Measurements from ENCODE around the gene SLC35G1.

SLC35G1 gene

DNA sequence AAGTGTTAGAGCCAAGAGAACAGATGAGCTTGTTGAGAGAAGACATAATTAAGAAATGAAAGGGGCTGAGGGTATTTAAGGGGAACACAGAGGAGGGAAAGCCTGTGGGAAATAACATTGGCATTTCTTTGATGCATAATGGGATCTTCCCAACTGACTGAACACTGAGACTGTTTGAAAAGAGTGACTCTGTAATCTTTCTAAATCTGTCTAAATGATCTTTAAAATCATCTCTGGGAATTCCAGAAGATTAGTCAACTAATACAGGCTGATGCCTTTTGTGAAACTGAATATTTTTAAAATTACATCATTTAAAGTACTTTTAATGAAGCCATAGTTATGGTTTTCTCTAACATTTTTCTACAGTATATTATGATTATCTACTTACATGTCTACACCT is 17.4 kb upstream of the SLC35G1 start:
- DNase-seq (ENCODE audit: low read depth in 3 of 3), result no peak

DNA sequence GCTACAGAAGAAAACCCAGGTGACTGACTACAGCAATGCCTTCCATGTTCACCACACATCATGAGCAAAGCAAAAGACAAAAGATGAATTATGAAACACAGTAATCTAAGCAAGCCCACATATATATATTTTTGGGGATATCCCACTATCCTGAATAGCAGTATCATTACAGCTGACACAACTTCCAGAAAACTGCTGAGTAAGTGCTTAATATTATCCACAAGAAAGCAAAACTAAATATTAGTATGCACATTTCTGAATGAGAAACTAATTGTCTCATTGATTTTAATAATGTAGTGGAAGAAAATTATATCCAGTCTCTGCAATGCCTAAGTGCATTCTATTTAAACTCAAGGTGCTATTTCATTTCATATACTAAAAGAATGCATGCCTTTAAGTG is 14.5 kb upstream of the SLC35G1 start:
- no peak for DNase-seq (ENCODE audit: low read depth in 3 of 3)

DNA sequence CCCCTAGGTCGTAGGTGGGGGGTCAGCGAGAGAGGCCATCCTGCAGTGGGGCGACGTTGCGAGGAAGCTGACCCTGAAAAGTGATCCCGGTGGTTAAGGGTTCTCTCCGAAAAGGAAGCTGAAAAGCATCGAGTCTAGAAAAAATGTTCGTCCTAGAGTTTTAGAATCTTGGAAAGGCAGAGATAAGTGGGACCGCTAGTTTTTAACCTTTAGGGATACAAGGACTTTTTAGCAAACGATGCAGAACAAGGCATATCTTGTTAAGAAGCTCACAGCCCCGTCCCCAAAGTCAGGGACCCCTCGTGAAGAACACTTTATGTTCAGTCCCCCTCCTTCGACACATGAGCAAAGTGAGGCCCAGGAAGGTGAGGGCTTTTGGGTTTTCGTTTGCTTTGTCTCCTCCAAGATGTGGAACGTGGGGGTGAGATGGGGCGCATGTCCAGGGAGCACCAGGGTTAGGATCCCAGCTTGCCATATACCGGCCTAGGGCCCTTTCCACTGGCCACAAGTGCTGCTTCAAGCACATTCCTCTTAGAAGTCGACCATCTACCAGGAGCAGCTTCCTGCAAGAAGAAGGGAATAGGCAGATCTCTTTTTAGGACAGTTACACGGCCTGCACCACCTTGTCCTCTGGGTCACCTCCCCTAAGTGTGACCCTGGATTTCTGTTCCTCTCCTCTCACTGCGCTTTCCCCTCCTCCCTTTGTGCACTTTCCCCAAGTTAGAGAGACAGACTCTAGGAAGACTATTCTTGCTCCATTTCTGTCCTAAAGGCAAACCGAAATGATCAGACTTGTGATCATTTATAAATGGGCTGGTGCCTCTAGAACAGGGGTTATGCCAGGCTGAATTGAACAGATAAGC is 969 bp downstream of the SLC35G1 start:
- no peak for DNase-seq (ENCODE audit: low read depth in 3 of 3)

DNA sequence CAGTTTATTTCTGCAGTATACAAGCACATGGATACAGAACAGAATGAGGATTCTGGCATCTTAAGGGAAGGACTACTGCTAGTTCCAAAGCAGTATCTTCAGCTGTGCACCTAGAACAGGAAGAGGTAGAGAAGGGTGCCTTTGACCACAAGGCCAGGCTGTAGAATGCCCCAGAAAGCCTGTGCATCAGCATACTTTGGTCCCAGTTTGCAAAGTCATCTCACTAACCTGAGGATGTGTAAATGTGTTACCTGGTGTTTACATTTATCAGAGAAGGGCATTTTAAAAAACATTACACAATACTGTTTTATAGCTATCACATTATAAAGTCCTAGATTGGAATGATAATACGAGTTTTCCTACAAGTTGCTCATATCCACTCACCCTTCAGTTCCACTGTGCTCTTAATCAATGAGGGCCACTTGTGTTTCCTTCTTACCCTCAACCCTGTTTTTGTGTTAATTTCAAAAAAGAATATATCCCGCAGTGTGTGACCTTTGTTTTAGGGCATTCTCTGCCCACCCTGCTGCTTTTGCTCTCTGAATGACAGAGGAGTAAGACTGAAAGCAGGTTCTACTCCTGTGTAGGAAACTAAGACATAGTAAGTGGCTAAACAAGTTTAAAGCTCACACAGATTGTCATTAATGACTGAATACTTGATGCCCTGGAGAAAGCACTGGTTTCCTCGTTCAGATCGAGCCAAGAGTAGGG is 3.4 kb downstream of the SLC35G1 start:
- DNase-seq (ENCODE audit: low read depth in 3 of 3), result no peak

DNA sequence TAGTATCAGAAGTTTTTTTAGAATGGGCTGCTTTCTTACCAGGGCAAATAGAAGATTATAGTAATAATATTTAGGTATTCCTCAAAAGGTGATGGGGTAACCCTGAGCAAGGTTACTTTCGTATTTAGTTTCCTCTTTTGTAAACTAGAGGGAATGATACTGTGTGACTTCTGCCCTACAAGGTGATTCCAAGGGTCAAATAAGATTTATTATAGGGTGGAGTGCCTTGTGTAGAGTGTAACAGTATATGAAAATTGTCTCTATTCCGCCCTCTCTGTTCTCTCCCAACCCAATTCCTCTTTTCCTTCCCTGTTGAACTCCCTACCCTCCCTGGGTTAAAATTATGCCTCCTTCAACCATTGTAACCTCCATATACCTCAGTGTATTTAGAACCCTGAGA is 5.3 kb downstream of the SLC35G1 start:
- DNase-seq (ENCODE audit: low read depth in 3 of 3), result no peak

DNA sequence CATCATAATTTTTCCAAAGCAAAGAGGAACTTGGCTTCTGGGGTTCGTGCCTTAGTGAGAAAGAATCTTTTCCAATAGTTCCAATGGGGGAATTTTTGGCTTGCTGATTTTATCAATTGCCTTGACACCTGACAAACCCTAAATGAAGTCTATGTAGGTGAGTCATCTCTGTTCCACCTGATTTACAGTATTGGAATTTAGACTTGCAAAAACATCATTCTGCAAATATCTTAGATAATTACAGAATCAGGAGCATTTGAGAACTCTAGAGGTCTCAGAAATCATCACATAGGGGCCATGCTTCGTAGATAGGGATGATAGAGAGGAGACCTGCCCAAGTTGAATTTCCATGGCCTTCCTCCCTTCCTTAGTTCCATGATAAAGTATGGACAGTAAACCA is 9.3 kb downstream of the SLC35G1 start:
- DNase-seq (ENCODE audit: low read depth in 3 of 3), result no peak

DNA sequence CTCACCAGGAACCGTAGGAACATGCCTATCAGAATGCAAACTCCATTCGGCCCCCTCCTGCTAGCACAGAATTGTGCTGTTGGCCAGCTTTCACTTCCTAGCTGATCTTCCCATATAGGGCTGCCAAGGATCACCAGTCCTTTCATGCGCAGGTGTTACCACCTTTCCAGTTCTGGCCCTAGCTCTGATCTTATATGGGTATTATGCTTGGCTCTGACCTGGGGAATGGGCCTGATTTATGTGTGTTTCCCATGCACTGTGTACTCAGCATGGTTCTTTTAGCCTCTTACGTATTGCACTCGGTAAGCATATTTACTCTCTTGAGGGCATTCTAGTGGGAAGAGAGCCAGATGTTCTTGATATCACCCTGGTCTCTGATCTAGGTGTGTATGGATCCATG is 11.1 kb downstream of the SLC35G1 start:
- DNase-seq (ENCODE audit: low read depth in 3 of 3), result no peak

DNA sequence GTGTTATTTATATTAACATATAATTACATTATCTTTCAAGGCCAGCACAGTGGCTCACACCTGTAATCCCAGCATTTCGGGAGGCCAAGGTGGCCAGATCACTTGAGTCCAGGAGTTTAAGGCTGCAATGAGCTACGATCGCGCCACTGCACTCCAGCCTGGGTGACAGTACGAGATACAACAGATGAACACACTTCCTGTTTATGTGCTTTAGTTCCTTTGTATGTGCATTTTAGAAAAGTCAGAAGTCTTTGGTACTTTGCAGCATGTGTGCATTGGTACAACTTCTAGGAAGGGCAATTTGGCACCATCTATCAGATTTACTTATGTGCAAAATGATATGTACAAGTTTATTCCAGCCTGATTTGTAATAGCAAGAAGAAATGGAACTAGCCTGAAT is 13.3 kb downstream of the SLC35G1 start:
- DNase-seq (ENCODE audit: low read depth in 3 of 3), result no peak

DNA sequence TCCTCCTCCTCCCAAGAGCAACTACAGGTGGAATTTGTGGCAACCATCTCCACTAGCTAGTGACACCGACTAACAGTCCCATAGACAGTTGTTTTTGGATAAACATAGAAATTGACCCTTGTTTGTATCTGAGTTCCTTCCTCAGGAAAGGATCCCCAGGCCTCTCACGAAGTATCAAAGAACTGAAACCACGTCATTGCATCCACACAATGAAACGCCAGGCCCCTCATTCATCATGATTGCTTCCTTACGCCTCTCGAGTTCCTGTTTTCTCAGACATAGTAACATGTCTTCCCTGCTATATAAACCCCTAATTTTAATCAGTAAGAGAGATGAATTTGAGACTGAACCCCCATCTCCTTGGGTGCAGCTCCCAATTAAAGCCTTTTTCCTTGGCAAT is 18.1 kb downstream of the SLC35G1 start:
- DNase-seq (ENCODE audit: low read depth in 3 of 3), result no peak

DNA sequence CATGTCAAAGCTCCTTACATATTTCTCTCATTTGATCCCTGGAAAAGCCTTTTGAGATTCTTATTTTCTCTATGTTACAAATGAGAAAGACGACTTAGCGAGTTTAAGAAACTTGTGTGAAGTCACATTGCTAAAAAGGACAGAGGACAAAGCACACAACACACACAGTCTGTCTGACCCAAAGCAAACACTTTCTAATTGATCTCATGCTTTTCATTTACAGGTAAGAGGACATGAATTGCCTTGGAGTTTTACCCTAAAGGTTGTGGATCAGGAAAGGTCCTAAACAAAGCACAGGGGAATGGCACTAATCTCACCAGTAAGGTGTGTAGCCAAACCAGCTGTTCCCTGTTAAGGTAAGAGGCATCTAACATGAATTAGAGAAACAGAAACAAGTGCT is 18.7 kb downstream of the SLC35G1 start:
- no peak for DNase-seq (ENCODE audit: low read depth in 3 of 3)

DNA sequence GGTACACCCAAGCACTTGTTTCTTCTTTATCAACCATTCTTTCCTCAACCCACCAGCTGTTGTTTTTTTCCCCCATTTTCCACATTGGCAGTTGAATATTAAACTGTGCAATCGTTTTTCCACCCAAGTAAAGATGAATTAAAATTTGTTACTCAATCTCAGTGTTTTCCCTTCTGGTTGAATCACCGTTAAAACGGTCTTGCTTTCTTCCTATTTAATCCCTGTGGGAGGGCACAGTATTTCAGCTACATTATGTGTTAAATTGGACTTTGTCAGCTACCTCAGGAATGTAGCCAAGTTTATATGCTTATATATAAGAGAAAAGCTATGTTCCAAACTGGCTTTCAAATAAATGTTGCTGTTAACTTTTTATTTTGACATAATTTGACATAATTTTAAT is 19.9 kb downstream of the SLC35G1 start:
- DNase-seq (ENCODE audit: low read depth in 3 of 3), result no peak

DNA sequence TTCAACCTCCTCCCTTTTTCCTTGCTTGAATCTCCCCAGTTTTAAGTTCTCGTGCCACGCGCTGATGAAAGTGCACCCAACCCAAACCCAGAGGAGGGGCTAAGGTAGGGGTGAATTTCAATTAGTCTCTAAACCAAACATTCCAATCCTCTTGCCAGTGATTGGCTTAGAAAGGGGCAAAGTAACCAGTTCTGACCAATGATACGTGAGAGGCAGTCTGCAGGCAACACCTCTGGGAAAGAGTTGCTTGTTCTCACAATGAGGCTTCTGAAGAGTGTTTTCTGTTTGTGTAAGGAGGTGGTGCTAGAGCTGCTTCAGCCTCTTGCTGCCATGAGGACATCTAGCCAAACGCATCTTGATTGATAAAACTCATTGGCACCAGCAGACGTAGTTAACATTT is 21.8 kb downstream of the SLC35G1 start:
- no peak for DNase-seq (ENCODE audit: low read depth in 3 of 3)

DNA sequence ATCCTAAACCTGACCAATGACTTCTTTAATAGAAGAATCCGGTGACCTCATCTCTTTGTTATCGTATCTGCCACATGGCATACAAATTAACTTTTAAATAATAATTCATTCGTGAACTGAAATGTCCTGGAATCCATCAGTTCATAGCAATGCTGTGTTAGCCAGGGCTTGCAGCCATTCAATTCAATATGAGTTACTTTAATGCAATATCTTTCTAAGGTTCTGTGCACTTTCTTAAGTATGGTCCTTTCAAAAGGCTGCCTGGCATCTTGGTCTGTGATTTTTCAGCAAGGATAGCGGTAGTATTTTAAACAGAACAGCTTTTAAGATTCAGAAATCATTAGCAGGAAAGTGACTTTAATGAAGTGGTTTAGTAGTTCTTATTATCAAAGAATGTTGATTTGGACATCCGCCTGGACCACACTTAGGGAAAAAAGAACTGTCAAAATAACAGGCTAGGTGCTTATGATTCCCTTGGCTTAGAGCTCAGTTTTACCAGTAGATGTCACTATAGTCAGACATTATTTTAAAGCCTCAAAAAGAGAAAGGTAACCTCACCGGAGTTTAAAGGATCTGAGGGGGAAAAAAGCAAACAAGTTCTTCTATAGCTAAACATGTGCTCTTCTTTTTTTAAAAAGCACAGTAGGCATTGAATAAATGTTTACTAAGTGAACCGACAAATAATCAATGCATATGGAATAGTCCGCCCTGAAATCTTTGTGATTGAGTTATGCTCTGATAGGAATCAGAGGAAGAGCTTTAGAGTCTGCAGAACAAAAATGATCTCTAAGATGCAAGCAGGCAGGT is 22.7 kb downstream of the SLC35G1 start:
- no peak for DNase-seq (ENCODE audit: low read depth in 3 of 3)

DNA sequence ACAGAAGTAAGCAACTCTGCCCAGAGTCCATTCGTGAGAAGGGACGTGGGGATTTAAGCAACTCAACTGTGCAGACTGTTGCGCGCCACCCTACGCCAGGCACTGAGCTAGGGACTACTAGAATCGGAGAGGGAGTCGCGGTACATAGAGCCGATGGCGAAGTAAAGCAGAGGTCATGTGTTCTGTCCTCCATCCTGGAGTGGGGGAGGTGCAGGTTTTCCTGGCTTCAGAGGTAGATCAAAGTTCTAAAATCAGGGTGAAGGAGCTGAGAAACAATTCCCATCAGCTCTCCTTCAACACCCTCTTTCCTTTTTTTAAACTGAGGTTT is 23.2 kb downstream of the SLC35G1 start:
- DNase-seq (ENCODE audit: low read depth in 3 of 3), result no peak

DNA sequence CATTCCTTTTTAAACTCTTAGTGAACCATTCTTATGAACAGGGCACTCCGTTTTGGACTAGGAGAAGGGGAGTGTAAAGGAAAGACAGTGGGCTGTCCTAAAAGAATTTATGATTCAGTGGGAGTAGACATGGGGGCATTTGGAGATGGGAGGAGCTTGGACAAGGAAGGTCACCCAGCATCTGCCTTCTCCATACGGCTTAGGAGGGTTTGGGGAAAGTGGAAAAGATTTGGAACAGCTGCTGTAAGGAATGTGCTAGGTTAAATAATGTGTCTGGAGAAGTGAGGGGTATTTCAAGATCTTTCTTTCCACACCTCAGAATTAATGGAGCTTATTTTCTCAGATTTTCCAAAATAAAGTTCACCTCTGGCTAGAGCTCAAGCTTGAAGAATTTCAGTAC is 24.0 kb downstream of the SLC35G1 start:
- no peak for DNase-seq (ENCODE audit: low read depth in 3 of 3)

DNA sequence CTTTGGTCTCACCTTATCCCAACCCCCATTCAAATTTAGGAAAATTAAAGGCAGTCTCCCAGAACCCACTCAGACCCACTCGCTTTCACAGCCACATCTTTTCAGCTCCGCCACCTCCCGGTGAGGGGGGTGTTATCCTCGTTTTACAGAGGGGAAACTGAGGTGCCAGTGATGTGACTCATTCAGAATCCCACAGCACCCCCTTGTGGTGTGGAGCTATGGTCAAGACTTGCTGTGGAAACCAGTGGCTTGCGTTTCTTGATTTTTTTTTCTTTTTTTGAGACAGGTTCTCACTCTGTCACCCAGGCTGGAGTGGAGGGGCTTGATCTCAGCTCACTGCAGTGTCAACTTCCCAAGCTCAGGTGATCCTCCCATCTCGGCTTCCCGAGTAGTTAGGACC is 27.6 kb downstream of the SLC35G1 start:
- peak in 2 of 3 donors; percentile 11 to 14 for DNase-seq (ENCODE audit: low read depth in 3 of 3)

DNA sequence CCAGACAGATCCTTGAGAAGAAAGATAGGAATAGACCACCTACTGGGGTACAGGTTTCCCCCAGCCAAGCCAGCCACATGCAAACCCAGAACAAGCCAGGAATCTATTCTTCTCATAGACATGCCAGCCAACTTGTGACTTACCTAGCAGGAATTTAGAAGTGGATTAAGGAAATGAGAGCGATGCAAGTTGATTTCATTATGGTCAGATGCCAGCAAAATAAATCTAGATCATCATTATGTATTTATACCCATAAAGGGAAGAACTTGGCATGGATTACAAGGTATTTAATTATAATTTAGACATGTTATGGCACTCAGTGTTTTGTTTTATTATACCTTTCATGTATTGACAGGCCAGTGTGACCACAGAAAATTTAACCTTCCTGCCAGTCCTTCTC is 32.8 kb downstream of the SLC35G1 start:
- DNase-seq (ENCODE audit: low read depth in 3 of 3), result no peak

DNA sequence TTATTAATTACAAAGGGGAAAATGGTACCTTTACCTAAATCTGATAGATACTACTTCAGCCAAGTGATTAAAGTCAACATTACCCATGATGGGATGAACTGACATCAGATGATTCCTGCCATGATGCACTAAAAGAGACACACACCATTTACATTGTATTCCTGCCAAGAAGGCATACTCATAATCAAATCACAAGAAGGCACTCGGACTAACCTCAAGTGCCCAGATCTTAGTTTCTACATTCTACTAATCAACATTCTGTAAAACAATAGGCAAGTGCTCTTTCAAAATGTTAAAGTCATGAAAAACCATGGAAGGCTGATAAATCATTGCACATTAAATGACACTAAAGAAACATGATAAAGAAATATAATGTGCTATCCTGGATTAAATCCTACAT is 44.4 kb downstream of the SLC35G1 start:
- DNase-seq (ENCODE audit: low read depth in 3 of 3), result no peak

DNA sequence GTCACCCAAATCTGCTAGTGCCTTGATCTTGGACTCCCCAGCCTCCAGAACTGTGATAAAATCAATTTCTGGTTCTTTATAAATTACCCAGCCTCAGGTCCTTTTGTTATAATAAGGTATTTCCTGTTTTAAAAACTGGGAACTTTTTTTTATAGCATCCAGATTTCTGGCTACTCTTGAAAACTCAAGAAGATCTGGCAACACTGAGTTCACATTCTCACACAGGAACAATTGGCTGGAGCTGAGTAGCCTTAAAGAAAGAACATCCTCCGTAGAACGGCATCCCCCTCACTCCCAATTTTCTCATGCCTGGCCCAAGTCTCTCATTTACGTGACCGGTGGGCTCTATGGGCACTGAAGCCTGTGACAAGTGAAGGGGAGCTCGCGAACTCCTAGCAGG is 47.1 kb downstream of the SLC35G1 start:
- no peak for DNase-seq (ENCODE audit: low read depth in 3 of 3)

DNA sequence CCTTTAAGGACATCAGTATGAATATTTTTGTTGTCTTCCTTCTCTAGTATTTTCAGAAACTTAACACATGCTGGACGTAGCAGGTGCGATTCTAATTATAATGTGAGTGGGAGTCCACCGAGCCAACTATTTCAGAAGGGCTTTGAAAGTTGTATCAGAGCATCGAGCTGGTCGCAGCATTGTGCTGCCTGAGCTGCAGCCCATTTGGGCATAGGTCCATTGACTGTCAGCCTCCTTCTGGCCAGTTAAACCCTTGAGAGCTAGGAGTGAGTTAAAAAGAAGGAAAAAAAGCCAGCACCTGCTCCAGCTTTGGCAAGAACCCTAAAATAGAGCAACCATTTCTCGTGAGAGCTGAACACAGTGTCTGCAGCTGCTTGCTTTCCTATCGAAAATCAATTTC is 47.8 kb downstream of the SLC35G1 start:
- DNase-seq (ENCODE audit: low read depth in 3 of 3), result no peak

DNA sequence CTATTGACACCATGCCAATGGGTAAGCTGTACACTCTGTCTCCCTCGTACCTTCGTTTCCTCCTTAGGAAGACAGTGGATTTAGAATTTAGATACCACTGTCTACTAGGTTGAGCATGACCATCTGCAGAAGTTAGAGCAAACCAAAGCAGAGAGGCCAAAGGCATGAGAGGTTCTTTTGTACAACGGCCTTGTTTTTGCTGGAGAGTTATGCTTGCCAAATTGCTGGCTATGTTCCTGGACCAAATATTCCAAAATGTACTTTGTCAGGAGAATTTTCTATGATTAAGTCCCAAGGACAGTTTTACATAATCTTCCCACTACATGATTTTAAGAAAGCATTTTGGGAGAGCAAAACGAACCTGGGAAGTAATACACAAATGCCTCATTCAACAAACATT is 52.0 kb downstream of the SLC35G1 start:
- no peak for DNase-seq (ENCODE audit: low read depth in 3 of 3)

DNA sequence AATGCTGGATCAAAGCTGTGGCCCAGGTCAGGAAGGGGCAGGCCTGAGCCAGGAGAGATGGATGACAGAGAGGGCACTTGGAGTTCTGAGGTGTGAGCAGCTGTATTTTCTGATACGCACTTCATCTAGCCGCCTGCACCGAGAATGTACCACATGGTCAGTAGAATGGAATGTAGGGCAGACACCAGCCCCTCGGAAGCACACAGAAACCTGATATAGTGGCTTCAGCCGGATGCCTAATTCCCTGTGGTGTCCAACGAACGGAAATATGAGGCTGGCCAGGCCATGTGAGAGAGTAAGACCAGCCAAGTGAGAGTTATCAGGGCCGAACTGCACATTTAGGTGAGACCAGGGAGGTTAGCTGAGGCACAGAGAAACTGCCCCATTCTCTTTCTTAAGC is 53.3 kb downstream of the SLC35G1 start:
- no peak for DNase-seq (ENCODE audit: low read depth in 3 of 3)

DNA sequence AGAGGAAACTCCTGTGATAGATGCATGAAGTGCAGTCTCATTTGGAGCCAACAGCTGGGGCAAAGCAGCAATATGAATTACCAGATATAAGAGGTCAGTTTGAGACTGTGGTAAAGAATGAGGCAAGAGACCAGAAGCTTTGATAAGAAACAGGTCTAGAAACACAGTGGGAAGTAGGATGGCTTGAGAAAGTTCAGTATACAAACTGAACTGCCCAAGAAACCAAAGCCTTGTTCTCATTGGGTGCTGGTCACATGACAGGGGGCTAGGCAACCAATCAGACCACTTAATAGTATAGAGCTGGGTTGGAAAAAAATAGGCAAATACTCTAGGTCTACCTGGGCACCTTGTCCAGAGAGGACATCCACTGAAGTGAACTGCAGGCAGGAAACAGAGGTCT is 53.7 kb downstream of the SLC35G1 start:
- DNase-seq (ENCODE audit: low read depth in 3 of 3), result no peak

Measured in stimulated activated CD4-positive, alpha-beta T cell treated with anti-CD3 and anti-CD28 coated beads, TNF-alpha, amount 100 ng/mL, for 48 hours (primary cell).